Endothelial cell of umbilical vein (primary cell): ENCODE measurements around the gene TOP2B. TPM values are rescaled to one million over a fixed set of nuclear protein-coding genes. Genes with fewer than 3 reads are reported as not detected.

Experiments
- BruUV-seq: library from RNA; stranded (reverse); fragments of 400-500 nt; replicated peaks from 2 replicates; lab custom pipeline; 2021; lab: Mats Ljungman, UMichigan
- CTCF ChIA-PET: fragments of 300-600, 350-600 bp; sonication (Branson Sonifier 250); formaldehyde crosslinking; loops from one replicate; lab custom pipeline; 2021; ENCODE audit warnings: antibody characterized with exemption, inconsistent platforms; lab: Charles Lee
- POLR2A ChIA-PET: fragments of 300-600, 350-600 bp; sonication (Branson Sonifier 250); formaldehyde crosslinking; loops from one replicate; lab custom pipeline; 2021; ENCODE audit warnings: antibody characterized with exemption, inconsistent platforms; lab: Charles Lee
- DNase-seq: peaks from one replicate; pipeline ENCODE4 v3.0.0-alpha.2; 2011; ENCODE audit warnings: low read depth, low spot score
- FAIRE-seq: peaks from 2 replicates; lab custom pipeline; 2011; peaks lifted over from hg19 to GRCh38; lab: Jason Lieb, UNC
- H2AFZ ChIP-seq: 2 replicates; pipeline ENCODE4 v1.6.0; 2012; ENCODE audit warnings: low read depth, low read length, control low read depth, inconsistent platforms
- H3K27ac ChIP-seq: 2 replicates; pipeline ENCODE4 v1.5.1; 2011; ENCODE audit warnings: low read depth, mild to moderate bottlenecking, control low read depth, low read length, moderate library complexity; ENCODE audit not compliant: insufficient read depth
- H3K27me3 ChIP-seq, 2 experiments: 2 replicates each; pipeline versions ENCODE4 v1.6.0 to v1.6.1; 2011; ENCODE audit warnings: low read length in 2 of 2, mixed read lengths in 1 of 2; ENCODE audit not compliant: control insufficient read depth in 2 of 2, insufficient read depth in 2 of 2
- H3K36me3 ChIP-seq, 2 experiments: 2 replicates in 1 of 2; 3 replicates in 1 of 2; pipeline ENCODE4 v1.5.1; 2011; ENCODE audit warnings: low read length in 2 of 2, mild to moderate bottlenecking in 1 of 2, moderate library complexity in 1 of 2; ENCODE audit not compliant: control insufficient read depth in 2 of 2, insufficient read depth in 2 of 2; ENCODE audit errors: extremely low read depth in 1 of 2
- H3K4me1 ChIP-seq: 3 replicates; pipeline ENCODE4 v1.5.1; 2011; ENCODE audit warnings: mild to moderate bottlenecking, low read length; ENCODE audit not compliant: control insufficient read depth, insufficient read depth; ENCODE audit errors: extremely low read depth
- H3K4me2 ChIP-seq: 2 replicates; pipeline ENCODE4 v1.6.1; 2011; ENCODE audit warnings: low read length, control low read depth, mixed read lengths; ENCODE audit not compliant: insufficient read depth
- H3K4me3 ChIP-seq, 3 experiments: fragments of 200-600 bp in 1 of 3; sonication (generic), shearing (Covaris generic) in 1 of 3; replicated peaks in 1 of 3; 2 replicates each; pipeline ENCODE4 v1.5.1; 2011 to 2016; ENCODE audit warnings: control low read depth in 3 of 3, low read length in 3 of 3, mild to moderate bottlenecking in 2 of 3, inconsistent platforms in 1 of 3, low read depth in 1 of 3, moderate library complexity in 1 of 3; ENCODE audit not compliant: insufficient read depth in 1 of 3
- H3K79me2 ChIP-seq: 2 replicates; pipeline ENCODE4 v1.6.0; 2012; ENCODE audit warnings: low read length, inconsistent platforms; ENCODE audit not compliant: control insufficient read depth, insufficient read depth
- H3K9ac ChIP-seq: replicated peaks from 2 replicates; pipeline ENCODE3; 2011; ENCODE audit warnings: low read length, control low read depth; ENCODE audit not compliant: insufficient read depth; ENCODE audit errors: extremely low read depth
- H3K9me1 ChIP-seq: replicated peaks from 3 replicates; pipeline ENCODE4 v1.6.0; 2011; ENCODE audit warnings: mild to moderate bottlenecking, low read length; ENCODE audit not compliant: control insufficient read depth, insufficient read depth; ENCODE audit errors: extremely low read depth
- H3K9me3 ChIP-seq: replicated peaks from 2 replicates; pipeline ENCODE4 v1.5.1; 2012; ENCODE audit warnings: low read length, inconsistent platforms; ENCODE audit not compliant: control insufficient read depth, insufficient read depth
- H4K20me1 ChIP-seq: replicated peaks from 2 replicates; pipeline ENCODE3; 2011; ENCODE audit warnings: mild to moderate bottlenecking, low read length; ENCODE audit not compliant: control insufficient read depth, insufficient read depth; ENCODE audit errors: extremely low read depth
- EZH2 ChIP-seq: IDR thresholded peaks from 2 replicates; pipeline ENCODE4 v1.6.1; 2012; ENCODE audit warnings: borderline replicate concordance, low read depth, mild to moderate bottlenecking, moderate library complexity, low read length, inconsistent platforms; ENCODE audit not compliant: severe bottlenecking
- FOS ChIP-seq: IDR thresholded peaks from 2 replicates; pipeline ENCODE4 v1.6.1; 2011; ENCODE audit warnings: mild to moderate bottlenecking, low read length, moderate library complexity, borderline replicate concordance; ENCODE audit not compliant: insufficient read depth
- GATA2 ChIP-seq: IDR thresholded peaks from 2 replicates; pipeline ENCODE4 v1.7.0; 2011; ENCODE audit warnings: low read depth, mild to moderate bottlenecking, moderate library complexity, mixed read lengths, low read length; ENCODE audit not compliant: insufficient read length, insufficient read depth
- JUN ChIP-seq: IDR thresholded peaks from 2 replicates; pipeline ENCODE4 v1.6.1; 2011; ENCODE audit warnings: borderline replicate concordance, low read depth; ENCODE audit not compliant: insufficient read length, insufficient read depth
- MYC ChIP-seq: IDR thresholded peaks from one replicate; pipeline ENCODE4 v1.6.1; 2011; ENCODE audit warnings: mild to moderate bottlenecking, low read depth, low read length
- POLR2A ChIP-seq: IDR thresholded peaks from 2 replicates; pipeline ENCODE4 v1.6.1; 2012; ENCODE audit warnings: low read depth, mild to moderate bottlenecking, control low read depth, low read length
- POLR2AphosphoS5 ChIP-seq: IDR thresholded peaks from 2 replicates; pipeline ENCODE4 v1.6.1; 2012; ENCODE audit warnings: low read depth, mild to moderate bottlenecking, control low read depth, low read length, moderate library complexity; ENCODE audit not compliant: insufficient read depth
- dilution Hi-C: fragments of 300-500 bp; cut with MboI; formaldehyde crosslinking; loops from one replicate; pipeline ENCODE4 v1.15.0; 2019; ENCODE audit warnings: low sequenced_read_pairs; ENCODE audit not compliant: extremely low pct_ligation_motif_present
- intact Hi-C: fragments of 100-400 bp; cut with micrococcal nuclease; formaldehyde crosslinking; loops from one replicate; pipeline ENCODE4 v1.10.0; 2022
- polyA plus RNA-seq, 4 experiments: library from polyadenylated mRNA; depleted of rRNA in 3 of 4; stranded (reverse) in 3 of 4; unstranded in 1 of 4; fragments of >200 nt; gene quantifications; 2 replicates each; pipeline versions ENCODE4 v1.2.1 to v1.2.3, GENCODE V29; 2011 to 2012; ENCODE audit warnings: missing spikeins in 1 of 4
- total RNA-seq: library from RNA; stranded (reverse); gene quantifications from 2 replicates; pipeline ENCODE4 v1.2.3, GENCODE V29; 2021
- TF ChIP-seq, protein P1 (sequence below): IDR thresholded peaks from 2 replicates; pipeline ENCODE4 v1.6.1; 2011; ENCODE audit not compliant: insufficient read depth, insufficient read length
- TF ChIP-seq, protein P2 (sequence below), 2 donors: IDR thresholded peaks; 1 replicate in 1 of 2; 2 replicates in 1 of 2; pipeline ENCODE4 v1.5.1; 2011; ENCODE audit warnings: low read length in 2 of 2, mild to moderate bottlenecking in 2 of 2, moderate library complexity in 2 of 2, control low read depth in 1 of 2, inconsistent platforms in 1 of 2, low read depth in 1 of 2; ENCODE audit not compliant: insufficient read depth in 1 of 2; ENCODE audit errors: extremely low read depth in 1 of 2

TOP2B gene
- total and polyA plus RNA-seq, 2 donors (not counting 3 experiments of a cell fraction or from before 2014, with no cell fraction given): 20.4 to 98.9 TPM

DNA sequence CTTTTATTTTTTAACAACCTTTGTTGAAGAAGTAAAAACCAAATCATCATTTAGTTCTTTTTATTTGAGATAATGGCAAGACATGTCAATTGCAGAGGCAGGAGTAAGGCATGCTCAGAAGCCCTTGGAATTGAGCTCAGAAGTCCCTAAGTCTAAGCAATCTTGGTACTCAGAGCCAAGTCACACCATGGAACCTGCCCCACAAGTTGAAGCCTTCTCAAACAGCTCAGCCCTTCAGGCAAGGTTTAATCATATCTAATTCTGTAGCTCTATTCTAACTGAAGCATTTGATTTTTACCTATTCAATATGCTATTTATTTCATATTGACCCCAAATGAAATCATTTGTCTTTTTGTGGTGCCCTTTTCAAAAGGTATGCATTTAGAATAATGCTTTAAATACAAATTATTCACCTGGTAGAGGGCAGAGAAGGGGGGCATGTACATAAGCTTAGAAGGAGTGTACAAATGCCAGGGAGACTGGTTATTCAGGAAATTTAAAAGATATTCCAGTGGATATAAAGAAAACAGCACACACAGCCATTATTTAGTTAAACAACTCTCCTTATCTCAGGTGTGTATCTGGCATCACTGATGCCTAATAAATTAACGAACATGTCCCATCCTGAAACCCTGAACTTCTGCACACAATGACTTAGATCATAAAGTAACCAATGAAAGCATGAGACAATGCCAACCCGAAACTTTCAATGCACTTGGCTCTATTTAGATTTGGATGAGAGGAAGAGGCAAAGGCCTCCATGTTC, 26.2 kb upstream of the TOP2B start:
- FAIRE-seq (no peak), DNase-seq (no peak)
- Histone ChIP-seq H3K27me3 (no peaks in the 10 kb centered on the region), H3K9me3 (no peaks in the 10 kb centered on the region), H2AFZ (no peak overlapping the region), H3K4me3 (no peak overlapping the region), H3K4me1 (peaks cover 21% of the 10 kb centered on the region), H3K27ac (no peak overlapping the region), H3K9ac (no peak overlapping the region), H3K4me2 (no peak overlapping the region), H3K9me1 (no peaks in the 10 kb centered on the region), H3K36me3 (no peaks in the 10 kb centered on the region), H4K20me1 (no peaks in the 10 kb centered on the region), H3K79me2 (no peaks in the 10 kb centered on the region)
- ChIA-PET CTCF (interaction anchor here (0.7 to 1.5 kb wide), 2 partner anchors 24 to 43 kb away, joined by 3 to 5 read pairs; no protein-coding TSS in a partner anchor), POLR2A (interaction anchor here (0.8 kb wide), 1 partner anchor 166 kb away, joined by 3 read pairs; no protein-coding TSS in a partner anchor)
- BruUV-seq: no TSS peak
- TF ChIP-seq FOS: no peak
- intact Hi-C loops: no loop called here
- dilution Hi-C loops: no loop called here

DNA sequence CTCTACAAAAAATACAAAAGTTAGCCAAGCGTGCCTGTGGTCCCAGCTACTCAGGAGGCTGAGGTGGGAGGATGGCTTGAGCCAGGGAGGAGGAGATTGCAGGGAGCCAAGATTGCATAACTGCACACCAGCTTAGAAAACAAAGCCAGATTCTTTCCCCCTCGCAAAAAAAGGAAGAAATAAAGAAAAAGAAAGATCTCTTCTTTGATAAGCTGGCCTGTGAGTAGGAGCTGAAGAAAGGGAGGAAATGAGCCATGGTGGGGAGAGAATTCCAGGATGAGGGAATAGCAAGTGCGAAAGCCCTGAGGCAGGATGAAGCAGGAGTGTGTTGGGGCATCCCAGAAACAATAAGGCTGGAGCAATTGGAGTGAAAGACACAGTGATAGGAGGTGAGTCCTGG, 24.5 kb upstream of the TOP2B start:
- FAIRE-seq (peak; percentile 88), DNase-seq (peak; percentile 76)
- ChIA-PET POLR2A (no interaction called here), CTCF (interaction anchor here (0.7 to 2.1 kb wide), 4 partner anchors 27 to 168 kb away, joined by 3 to 9 read pairs (median 3); no protein-coding TSS in a partner anchor)
- no peak overlapping the region for H3K4me2 ChIP-seq
- H4K20me1 ChIP-seq: no peaks in the 10 kb centered on the region
- BruUV-seq: no TSS peak
- intact Hi-C loops (loop anchor here (1.0 kb wide), 1 partner anchor 25 kb away; the partner anchor contains the start of gene TOP2B), dilution Hi-C loops (no loop called here)
- no peaks in the 10 kb centered on the region for H3K9me1 ChIP-seq
- H3K4me3 ChIP-seq: no peak overlapping the region
- H3K4me1 ChIP-seq: peaks cover 21% of the 10 kb centered on the region
- H3K79me2 ChIP-seq: no peaks in the 10 kb centered on the region
- peak overlapping the region; percentile 2 for H3K27ac ChIP-seq
- no peaks in the 10 kb centered on the region for H3K27me3 ChIP-seq
- TF ChIP-seq JUN: peak; percentile 74
- TF ChIP-seq, protein P1, sequence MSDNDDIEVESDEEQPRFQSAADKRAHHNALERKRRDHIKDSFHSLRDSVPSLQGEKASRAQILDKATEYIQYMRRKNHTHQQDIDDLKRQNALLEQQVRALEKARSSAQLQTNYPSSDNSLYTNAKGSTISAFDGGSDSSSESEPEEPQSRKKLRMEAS: no peak
- TF ChIP-seq EZH2: no peak
- TF ChIP-seq POLR2A: no peak
- TF ChIP-seq GATA2: peak; percentile 98
- TF ChIP-seq FOS: peak; percentile 52
- peak; percentile 73 for TF ChIP-seq POLR2AphosphoS5
- no peak for TF ChIP-seq MYC
- TF ChIP-seq, protein P2, sequence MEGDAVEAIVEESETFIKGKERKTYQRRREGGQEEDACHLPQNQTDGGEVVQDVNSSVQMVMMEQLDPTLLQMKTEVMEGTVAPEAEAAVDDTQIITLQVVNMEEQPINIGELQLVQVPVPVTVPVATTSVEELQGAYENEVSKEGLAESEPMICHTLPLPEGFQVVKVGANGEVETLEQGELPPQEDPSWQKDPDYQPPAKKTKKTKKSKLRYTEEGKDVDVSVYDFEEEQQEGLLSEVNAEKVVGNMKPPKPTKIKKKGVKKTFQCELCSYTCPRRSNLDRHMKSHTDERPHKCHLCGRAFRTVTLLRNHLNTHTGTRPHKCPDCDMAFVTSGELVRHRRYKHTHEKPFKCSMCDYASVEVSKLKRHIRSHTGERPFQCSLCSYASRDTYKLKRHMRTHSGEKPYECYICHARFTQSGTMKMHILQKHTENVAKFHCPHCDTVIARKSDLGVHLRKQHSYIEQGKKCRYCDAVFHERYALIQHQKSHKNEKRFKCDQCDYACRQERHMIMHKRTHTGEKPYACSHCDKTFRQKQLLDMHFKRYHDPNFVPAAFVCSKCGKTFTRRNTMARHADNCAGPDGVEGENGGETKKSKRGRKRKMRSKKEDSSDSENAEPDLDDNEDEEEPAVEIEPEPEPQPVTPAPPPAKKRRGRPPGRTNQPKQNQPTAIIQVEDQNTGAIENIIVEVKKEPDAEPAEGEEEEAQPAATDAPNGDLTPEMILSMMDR (IDR thresholded peaks at IDR 0.05; ENCODE audit: extremely low read depth in 1 of 2, insufficient read depth in 1 of 2, low read depth in 1 of 2, low read length in 2 of 2): no peak
- H2AFZ ChIP-seq: no peak overlapping the region
- no peaks in the 10 kb centered on the region for H3K9me3 ChIP-seq
- H3K9ac ChIP-seq: no peak overlapping the region
- H3K36me3 ChIP-seq: no peaks in the 10 kb centered on the region
